HG03097 (cell line): ENCODE data around the gene BMP8B.
"Not testable (repeated sequence)": the region's sequence is repeated elsewhere in the genome, so short reads cannot be mapped to it uniquely, and the experiment has no call there.

Experiments used
- ATAC-seq: cut with Tn5 transposase; IDR thresholded peaks from one replicate; pipeline ENCODE4 v1.9.1; 2021; ENCODE audit not compliant: unreplicated experiment, low FRiP score

BMP8B gene

GRCh38 chr1:39779137-39779536, 9.5 kb downstream of the BMP8B start:
- no peak for ATAC-seq

- not testable (repeated sequence) for ATAC-seq
Observed at GRCh38 chr1:39778463-39779099, 10.1 kb downstream of the BMP8B start.

- not testable (repeated sequence) for ATAC-seq
Observed at GRCh38 chr1:39777896-39778295, 10.8 kb downstream of the BMP8B start.

GRCh38 chr1:39777306-39777705, 11.4 kb downstream of the BMP8B start:
- ATAC-seq: no peak

- ATAC-seq: no peak
Observed at GRCh38 chr1:39776886-39777285, 11.8 kb downstream of the BMP8B start.

- ATAC-seq: peak; percentile 40
Observed at GRCh38 chr1:39776400-39776713, 12.3 kb downstream of the BMP8B start.

- ATAC-seq: peak; percentile 24
Observed at GRCh38 chr1:39775676-39776399, 12.8 kb downstream of the BMP8B start.

- ATAC-seq: not testable (repeated sequence)
Observed at GRCh38 chr1:39775141-39775540, 13.5 kb downstream of the BMP8B start.

- not testable (repeated sequence) for ATAC-seq
Observed at GRCh38 chr1:39773369-39773979, 15.2 kb downstream of the BMP8B start.

- ATAC-seq: not testable (repeated sequence)
Observed at GRCh38 chr1:39771022-39771532, 17.6 kb downstream of the BMP8B start, which contains the start of gene OXCT2. Gene OXCT2, minus strand, starts transcription at chr1:39771348. Its CDS starts 93 bp downstream, at chr1:39771255.

GRCh38 chr1:39770100-39771021, 18.3 kb downstream of the BMP8B start:
- ATAC-seq: not testable (repeated sequence)

- not testable (repeated sequence) for ATAC-seq
Observed at GRCh38 chr1:39769502-39769901, 19.2 kb downstream of the BMP8B start.

- not testable (repeated sequence) for ATAC-seq
Observed at GRCh38 chr1:39766466-39766865, 22.2 kb downstream of the BMP8B start.

- ATAC-seq: not testable (repeated sequence)
Observed at GRCh38 chr1:39764512-39764911, 24.2 kb downstream of the BMP8B start.

GRCh38 chr1:39763619-39764374, 24.9 kb downstream of the BMP8B start:
- ATAC-seq: not testable (repeated sequence)

GRCh38 chr1:39762550-39763540, 25.8 kb downstream of the BMP8B start:
- no peak for ATAC-seq

GRCh38 chr1:39761557-39762260, 27.0 kb downstream of the BMP8B start:
- no peak for ATAC-seq

- no peak for ATAC-seq
Observed at GRCh38 chr1:39761016-39761415, 27.6 kb downstream of the BMP8B start.
